Loucy (cell line): ENCODE measurements around the gene NAT9.

Experiments used
- EZH2phosphoT487 ChIP-seq: fragments of 200-600 bp; IDR thresholded peaks from 2 replicates; pipeline ENCODE4 v1.6.1; 2018; ENCODE audit warnings: antibody characterized with exemption, mild to moderate bottlenecking, moderate library complexity, borderline replicate concordance
- TF ChIP-seq, protein P1 (sequence below): fragments of 200-600 bp; sonication (generic); conservative IDR thresholded peaks from 2 replicates; pipeline ENCODE4 v1.5.1; 2014; ENCODE audit warnings: mild to moderate bottlenecking, antibody characterized with exemption, low read length

DNA sequence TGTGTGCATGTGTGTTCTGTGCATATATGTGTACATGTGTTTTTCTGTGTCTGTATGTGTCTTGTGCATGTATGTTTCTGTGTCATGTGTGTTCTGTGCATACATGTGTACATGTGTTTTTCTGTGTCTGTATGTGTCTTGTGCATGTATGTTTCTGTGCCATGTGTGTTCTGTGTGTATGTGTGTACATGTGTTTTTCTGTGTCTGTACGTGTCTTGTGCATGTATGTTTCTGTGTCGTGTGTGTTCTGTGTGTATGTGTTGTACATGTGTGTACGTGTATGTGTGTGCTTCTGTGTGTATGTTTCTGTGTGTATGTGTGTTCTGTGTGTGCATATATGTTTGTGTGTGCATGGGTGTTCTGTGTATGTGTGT lies 47.5 kb downstream of the NAT9 start:
- TF ChIP-seq, protein P1, sequence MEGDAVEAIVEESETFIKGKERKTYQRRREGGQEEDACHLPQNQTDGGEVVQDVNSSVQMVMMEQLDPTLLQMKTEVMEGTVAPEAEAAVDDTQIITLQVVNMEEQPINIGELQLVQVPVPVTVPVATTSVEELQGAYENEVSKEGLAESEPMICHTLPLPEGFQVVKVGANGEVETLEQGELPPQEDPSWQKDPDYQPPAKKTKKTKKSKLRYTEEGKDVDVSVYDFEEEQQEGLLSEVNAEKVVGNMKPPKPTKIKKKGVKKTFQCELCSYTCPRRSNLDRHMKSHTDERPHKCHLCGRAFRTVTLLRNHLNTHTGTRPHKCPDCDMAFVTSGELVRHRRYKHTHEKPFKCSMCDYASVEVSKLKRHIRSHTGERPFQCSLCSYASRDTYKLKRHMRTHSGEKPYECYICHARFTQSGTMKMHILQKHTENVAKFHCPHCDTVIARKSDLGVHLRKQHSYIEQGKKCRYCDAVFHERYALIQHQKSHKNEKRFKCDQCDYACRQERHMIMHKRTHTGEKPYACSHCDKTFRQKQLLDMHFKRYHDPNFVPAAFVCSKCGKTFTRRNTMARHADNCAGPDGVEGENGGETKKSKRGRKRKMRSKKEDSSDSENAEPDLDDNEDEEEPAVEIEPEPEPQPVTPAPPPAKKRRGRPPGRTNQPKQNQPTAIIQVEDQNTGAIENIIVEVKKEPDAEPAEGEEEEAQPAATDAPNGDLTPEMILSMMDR, result no peak
- TF ChIP-seq EZH2phosphoT487, result no peak
